ENCODE data around the gene SCP2. TPM values are rescaled to one million over a fixed set of nuclear protein-coding genes. Genes with fewer than 3 reads are reported as not detected.

SCP2 gene
- total RNA-seq (100 to 1,000 TPM; 125 to 130 TPM), polyA plus RNA-seq (100 to 1,000 TPM in 1 of 2 donors, 10 to 100 TPM in 1; 85.6 to 157 TPM)
- long read RNA-seq, donor 1, transcript SCP2-203 (16 exons, 2,811 nt): minor isoform, 11 of 70 reads
- long read RNA-seq, donor 1, transcript SCP2-207 (5 exons, 894 nt): major isoform, 54 of 70 reads
- long read RNA-seq, donor 1, partial matches to known transcripts: 0 of 70 reads
- long read RNA-seq, donor 1, other reads (novel, unspliced or antisense): 0 of 70 reads
- long read RNA-seq, donor 2, transcript SCP2-207 (5 exons, 894 nt): major isoform, 19 of 37 reads
- long read RNA-seq, donor 2, partial matches to known transcripts: 13 of 37 reads
- long read RNA-seq, donor 2, other reads (novel, unspliced or antisense): 0 of 37 reads
- long read RNA-seq, donor 3, transcript SCP2-207 (5 exons, 894 nt): major isoform, 42 of 47 reads
- long read RNA-seq, donor 3, partial matches to known transcripts: 0 of 47 reads
- long read RNA-seq, donor 3, other reads (novel, unspliced or antisense): 0 of 47 reads
- long read RNA-seq, donor 4, transcript SCP2-207 (5 exons, 894 nt): major isoform, 15 of 31 reads
- long read RNA-seq, donor 4, partial matches to known transcripts: 14 of 31 reads
- long read RNA-seq, donor 4, other reads (novel, unspliced or antisense): 0 of 31 reads
- long read RNA-seq, donor 5, transcript SCP2-207 (5 exons, 894 nt): major isoform, 50 of 70 reads
- long read RNA-seq, donor 5, transcript SCP2-203 (16 exons, 2,811 nt): minor isoform, 10 of 70 reads
- long read RNA-seq, donor 5, partial matches to known transcripts: 0 of 70 reads
- long read RNA-seq, donor 5, other reads (novel, unspliced or antisense): 5 of 70 reads

- WGBS, 2 donors: 1% methylated on average over 60 to 65 of the region's 65 CpGs
- H3K36me3 ChIP-seq (ENCODE audit: control insufficient read depth in 4 of 4, insufficient read depth in 4 of 4, low read length in 4 of 4): no peaks in the 10 kb centered on the region
- no peaks in the 10 kb centered on the region for H3K9me3 ChIP-seq (ENCODE audit: control insufficient read depth in 4 of 4, insufficient read depth in 3 of 4, low read length in 3 of 4)
- peak within 1 kb of the TSS; percentile 72 for H3K4me3 ChIP-seq
- TF ChIP-seq CTCF (IDR thresholded peaks at IDR 0.05; ENCODE audit: control extremely low read depth, extremely low read depth): no peak
- H3K27me3 ChIP-seq (ENCODE audit: control insufficient read depth in 3 of 3, insufficient read depth in 3 of 3, low read length in 2 of 3): peaks cover 0 to 2% (median 2%) of the 10 kb centered on the region in 3 donors
- peak within 1 kb of the TSS; percentile 44 to 75 for H3K9ac ChIP-seq (ENCODE audit: insufficient read depth in 1 of 2, low read length in 2 of 2)
- H3K27ac ChIP-seq (ENCODE audit: low read depth in 1 of 2, low read length in 1 of 2): peak within 1 kb of the TSS; percentile 88 to 89
- peaks cover 0 to 10% (median 7%) of the 10 kb centered on the region in 5 donors for H3K4me1 ChIP-seq (ENCODE audit: control insufficient read depth in 5 of 5, insufficient read depth in 5 of 5, low read length in 5 of 5)
- ATAC-seq (ENCODE audit: insufficient read depth, low FRiP score): peak; percentile 95
- peak; percentile 83 to 85 (median 84) for DNase-seq
These were observed at the start of gene SCP2 for GRCh38 chr1:52927212-52928014. Gene SCP2 (plus strand): TSS chr1:52927276. CDS start chr1:52927397, 121 bp downstream.

GRCh38 chr1:52877554-52877953 lies 49.5 kb upstream of the SCP2 start:
- no peak for ATAC-seq (ENCODE audit: insufficient read depth, low FRiP score)
- H3K4me1 ChIP-seq (ENCODE audit: control insufficient read depth in 5 of 5, insufficient read depth in 5 of 5, low read length in 5 of 5): no peaks in the 10 kb centered on the region

GRCh38 chr1:52880206-52880605 lies 46.9 kb upstream of the SCP2 start:
- no peak for ATAC-seq (ENCODE audit: insufficient read depth, low FRiP score)

More at GRCh38 chr1:52877554-52877953, 49.5 kb upstream of the SCP2 start:
- WGBS, 2 donors: 92 to 97% methylated on average over 3 of the region's 3 CpGs
- Histone ChIP-seq H3K27ac (ENCODE audit: low read depth in 1 of 2, low read length in 1 of 2) (no peak overlapping the region), H3K27me3 (ENCODE audit: control insufficient read depth in 3 of 3, insufficient read depth in 3 of 3, low read length in 2 of 3) (no peaks in the 10 kb centered on the region), H3K9me3 (ENCODE audit: control insufficient read depth in 4 of 4, insufficient read depth in 3 of 4, low read length in 3 of 4) (no peaks in the 10 kb centered on the region), H3K9ac (ENCODE audit: insufficient read depth in 1 of 2, low read length in 2 of 2) (no peak overlapping the region), H3K36me3 (ENCODE audit: control insufficient read depth in 4 of 4, insufficient read depth in 4 of 4, low read length in 4 of 4) (no peaks in the 10 kb centered on the region), H3K4me3 (no peak overlapping the region)
- no peak for TF ChIP-seq CTCF (IDR thresholded peaks at IDR 0.05; ENCODE audit: control extremely low read depth, extremely low read depth)
- DNase-seq: no peak

More at GRCh38 chr1:52880206-52880605, 46.9 kb upstream of the SCP2 start:
- no peaks in the 10 kb centered on the region for H3K27me3 ChIP-seq (ENCODE audit: control insufficient read depth in 3 of 3, insufficient read depth in 3 of 3, low read length in 2 of 3)
- no peaks in the 10 kb centered on the region for H3K9me3 ChIP-seq (ENCODE audit: control insufficient read depth in 4 of 4, insufficient read depth in 3 of 4, low read length in 3 of 4)
- no peak overlapping the region for H3K4me3 ChIP-seq
- H3K36me3 ChIP-seq (ENCODE audit: control insufficient read depth in 4 of 4, insufficient read depth in 4 of 4, low read length in 4 of 4): no peaks in the 10 kb centered on the region
- no peak for DNase-seq
- no peak overlapping the region for H3K27ac ChIP-seq (ENCODE audit: low read depth in 1 of 2, low read length in 1 of 2)
- no peaks in the 10 kb centered on the region for H3K4me1 ChIP-seq (ENCODE audit: control insufficient read depth in 5 of 5, insufficient read depth in 5 of 5, low read length in 5 of 5)
- H3K9ac ChIP-seq (ENCODE audit: insufficient read depth in 1 of 2, low read length in 2 of 2): no peak overlapping the region
- TF ChIP-seq CTCF (IDR thresholded peaks at IDR 0.05; ENCODE audit: control extremely low read depth, extremely low read depth): no peak
- WGBS, 2 donors: 95 to 96% methylated on average over 2 of the region's 2 CpGs
